Effector memory CD4-positive, alpha-beta T cell (primary cell): ENCODE data around the gene BTNL3.

Experiments
- DNase-seq, 3 donors: peaks; one replicate each; pipeline ENCODE4 v3.0.0-alpha.2; 2020
- H3K27ac ChIP-seq: 2 replicates; pipeline ENCODE4 v1.7.0; 2013; ENCODE audit warnings: mild to moderate bottlenecking, low read length, moderate library complexity; ENCODE audit not compliant: insufficient read depth, poor library complexity, severe bottlenecking
- H3K27me3 ChIP-seq: replicated peaks from 2 replicates; pipeline ENCODE4 v1.7.0; 2013; ENCODE audit warnings: mild to moderate bottlenecking, low read length; ENCODE audit not compliant: insufficient read depth, control insufficient read depth, poor library complexity, severe bottlenecking
- H3K36me3 ChIP-seq: 2 replicates; pipeline ENCODE4 v1.7.0; 2013; ENCODE audit warnings: mild to moderate bottlenecking, low read length, moderate library complexity; ENCODE audit not compliant: control insufficient read depth, insufficient read depth
- H3K4me1 ChIP-seq: 2 replicates; pipeline ENCODE4 v1.7.0; 2013; ENCODE audit warnings: low read length, mild to moderate bottlenecking; ENCODE audit not compliant: control insufficient read depth, insufficient read depth, poor library complexity, severe bottlenecking
- H3K4me3 ChIP-seq: 2 replicates; pipeline ENCODE4 v1.7.0; 2013; ENCODE audit warnings: low read length, low read depth, mild to moderate bottlenecking; ENCODE audit not compliant: insufficient read depth, poor library complexity, severe bottlenecking
- H3K9me3 ChIP-seq: 2 replicates; pipeline ENCODE4 v1.7.0; 2013; ENCODE audit warnings: mild to moderate bottlenecking, low read length, moderate library complexity; ENCODE audit not compliant: control insufficient read depth

The BTNL3 gene

DNA sequence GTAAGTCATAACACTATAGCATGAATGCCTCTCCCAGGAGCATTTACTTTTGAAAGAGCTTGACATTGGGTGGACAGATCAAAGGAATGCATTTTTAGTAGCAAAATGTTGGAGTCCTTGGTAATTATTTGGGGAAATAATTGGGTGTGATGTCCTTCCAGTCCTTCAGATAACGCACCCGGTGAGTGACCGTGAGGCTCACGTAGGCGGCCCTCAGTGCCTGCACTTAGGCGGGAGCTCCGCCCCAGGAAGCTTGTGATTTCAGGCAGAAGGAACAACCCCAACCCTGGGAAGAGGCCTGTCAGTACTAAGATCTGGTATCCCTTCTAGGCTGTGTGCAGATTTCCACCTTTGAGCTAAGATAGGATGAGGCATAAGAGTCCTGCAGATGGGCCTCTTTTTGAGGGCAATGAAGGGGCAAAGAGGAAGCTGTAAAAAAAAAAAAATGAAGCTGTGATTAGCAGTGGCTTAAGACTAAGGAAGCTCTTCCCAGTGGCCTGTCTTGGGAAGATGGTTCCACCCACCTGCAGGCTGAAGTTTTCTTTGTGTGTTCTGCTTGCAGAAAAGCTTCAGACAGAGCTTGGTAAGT lies 66.3 kb downstream of the BTNL3 start:
- Histone ChIP-seq H3K4me1 (peaks cover 14% of the 10 kb centered on the region), H3K36me3 (no peaks in the 10 kb centered on the region), H3K27me3 (peaks cover 64% of the 10 kb centered on the region), H3K27ac (no peak overlapping the region), H3K4me3 (no peak overlapping the region), H3K9me3 (no peaks in the 10 kb centered on the region)
- DNase-seq, result no peak
